ENCODE measurements around the gene GAB2.

Gene GAB2

DNA sequence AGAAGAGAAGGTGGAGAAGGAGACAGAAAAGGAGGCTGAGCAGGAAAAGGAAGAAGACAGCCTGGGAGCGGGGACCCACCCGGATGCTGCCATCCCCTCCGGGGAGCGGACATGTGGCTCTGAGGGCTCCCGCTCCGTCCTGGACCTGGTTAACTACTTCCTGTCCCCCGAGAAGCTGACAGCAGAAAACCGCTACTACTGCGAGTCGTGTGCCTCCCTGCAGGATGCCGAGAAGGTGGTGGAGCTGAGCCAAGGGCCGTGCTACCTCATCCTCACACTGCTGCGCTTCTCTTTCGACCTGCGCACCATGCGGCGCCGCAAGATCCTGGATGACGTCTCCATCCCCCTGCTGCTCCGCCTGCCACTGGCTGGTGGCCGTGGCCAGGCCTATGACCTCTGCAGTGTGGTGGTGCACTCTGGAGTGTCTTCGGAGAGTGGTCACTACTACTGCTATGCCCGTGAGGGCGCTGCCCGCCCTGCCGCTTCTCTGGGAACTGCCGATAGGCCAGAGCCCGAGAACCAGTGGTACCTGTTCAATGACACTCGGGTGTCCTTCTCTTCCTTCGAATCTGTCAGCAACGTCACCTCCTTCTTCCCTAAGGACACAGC lies 207.5 kb downstream of the GAB2 start:
- no peaks in the 10 kb centered on the region for H3K9me3 ChIP-seq (ENCODE audit: control insufficient read depth, insufficient read depth, low read depth, low read length)
- no peak overlapping the region for H3K4me3 ChIP-seq (ENCODE audit: low read depth, low read length)
- no peak overlapping the region for H3K27ac ChIP-seq (ENCODE audit: extremely low read depth, low read depth, low read length)
- CTCF ChIA-PET = no interaction called here
- no peaks in the 10 kb centered on the region for H3K4me1 ChIP-seq (ENCODE audit: control insufficient read depth, insufficient read depth, low read length)
- H3K36me3 ChIP-seq (ENCODE audit: control insufficient read depth in 2 of 2, insufficient read depth in 1 of 2, low read length in 2 of 2) = peaks cover 0 to 70% of the 10 kb centered on the region in 2 experiments; a peak in 2 of 3 replicates
- POLR2A ChIA-PET = no interaction called here
- TF ChIP-seq ZNF639 (tag by site-specific recombination; IDR thresholded peaks at IDR 0.05) = no peak
- TF ChIP-seq ZNF791 (tag by site-specific recombination; IDR thresholded peaks at IDR 0.05) = no peak
- TF ChIP-seq FEZF1 (tag by site-specific recombination; IDR thresholded peaks at IDR 0.05) = no peak
- TF ChIP-seq ZNF473 (tag by site-specific recombination; IDR thresholded peaks at IDR 0.05) = no peak
- no peak for TF ChIP-seq CTCF (tag by site-specific recombination; IDR thresholded peaks at IDR 0.05)
- TF ChIP-seq, protein P1, sequence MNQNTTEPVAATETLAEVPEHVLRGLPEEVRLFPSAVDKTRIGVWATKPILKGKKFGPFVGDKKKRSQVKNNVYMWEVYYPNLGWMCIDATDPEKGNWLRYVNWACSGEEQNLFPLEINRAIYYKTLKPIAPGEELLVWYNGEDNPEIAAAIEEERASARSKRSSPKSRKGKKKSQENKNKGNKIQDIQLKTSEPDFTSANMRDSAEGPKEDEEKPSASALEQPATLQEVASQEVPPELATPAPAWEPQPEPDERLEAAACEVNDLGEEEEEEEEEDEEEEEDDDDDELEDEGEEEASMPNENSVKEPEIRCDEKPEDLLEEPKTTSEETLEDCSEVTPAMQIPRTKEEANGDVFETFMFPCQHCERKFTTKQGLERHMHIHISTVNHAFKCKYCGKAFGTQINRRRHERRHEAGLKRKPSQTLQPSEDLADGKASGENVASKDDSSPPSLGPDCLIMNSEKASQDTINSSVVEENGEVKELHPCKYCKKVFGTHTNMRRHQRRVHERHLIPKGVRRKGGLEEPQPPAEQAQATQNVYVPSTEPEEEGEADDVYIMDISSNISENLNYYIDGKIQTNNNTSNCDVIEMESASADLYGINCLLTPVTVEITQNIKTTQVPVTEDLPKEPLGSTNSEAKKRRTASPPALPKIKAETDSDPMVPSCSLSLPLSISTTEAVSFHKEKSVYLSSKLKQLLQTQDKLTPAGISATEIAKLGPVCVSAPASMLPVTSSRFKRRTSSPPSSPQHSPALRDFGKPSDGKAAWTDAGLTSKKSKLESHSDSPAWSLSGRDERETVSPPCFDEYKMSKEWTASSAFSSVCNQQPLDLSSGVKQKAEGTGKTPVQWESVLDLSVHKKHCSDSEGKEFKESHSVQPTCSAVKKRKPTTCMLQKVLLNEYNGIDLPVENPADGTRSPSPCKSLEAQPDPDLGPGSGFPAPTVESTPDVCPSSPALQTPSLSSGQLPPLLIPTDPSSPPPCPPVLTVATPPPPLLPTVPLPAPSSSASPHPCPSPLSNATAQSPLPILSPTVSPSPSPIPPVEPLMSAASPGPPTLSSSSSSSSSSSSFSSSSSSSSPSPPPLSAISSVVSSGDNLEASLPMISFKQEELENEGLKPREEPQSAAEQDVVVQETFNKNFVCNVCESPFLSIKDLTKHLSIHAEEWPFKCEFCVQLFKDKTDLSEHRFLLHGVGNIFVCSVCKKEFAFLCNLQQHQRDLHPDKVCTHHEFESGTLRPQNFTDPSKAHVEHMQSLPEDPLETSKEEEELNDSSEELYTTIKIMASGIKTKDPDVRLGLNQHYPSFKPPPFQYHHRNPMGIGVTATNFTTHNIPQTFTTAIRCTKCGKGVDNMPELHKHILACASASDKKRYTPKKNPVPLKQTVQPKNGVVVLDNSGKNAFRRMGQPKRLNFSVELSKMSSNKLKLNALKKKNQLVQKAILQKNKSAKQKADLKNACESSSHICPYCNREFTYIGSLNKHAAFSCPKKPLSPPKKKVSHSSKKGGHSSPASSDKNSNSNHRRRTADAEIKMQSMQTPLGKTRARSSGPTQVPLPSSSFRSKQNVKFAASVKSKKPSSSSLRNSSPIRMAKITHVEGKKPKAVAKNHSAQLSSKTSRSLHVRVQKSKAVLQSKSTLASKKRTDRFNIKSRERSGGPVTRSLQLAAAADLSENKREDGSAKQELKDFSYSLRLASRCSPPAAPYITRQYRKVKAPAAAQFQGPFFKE (tag by site-specific recombination; IDR thresholded peaks at IDR 0.05; ENCODE audit: borderline replicate concordance) = no peak
- TF ChIP-seq, protein P2, sequence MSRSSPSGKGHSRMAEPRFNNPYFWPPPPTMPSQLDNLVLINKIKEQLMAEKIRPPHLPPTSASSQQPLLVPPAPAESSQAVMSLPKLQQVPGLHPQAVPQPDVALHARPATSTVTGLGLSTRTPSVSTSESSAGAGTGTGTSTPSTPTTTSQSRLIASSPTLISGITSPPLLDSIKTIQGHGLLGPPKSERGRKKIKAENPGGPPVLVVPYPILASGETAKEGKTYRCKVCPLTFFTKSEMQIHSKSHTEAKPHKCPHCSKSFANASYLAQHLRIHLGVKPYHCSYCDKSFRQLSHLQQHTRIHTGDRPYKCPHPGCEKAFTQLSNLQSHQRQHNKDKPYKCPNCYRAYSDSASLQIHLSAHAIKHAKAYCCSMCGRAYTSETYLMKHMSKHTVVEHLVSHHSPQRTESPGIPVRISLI (tag by site-specific recombination; IDR thresholded peaks at IDR 0.05) = no peak
- TF ChIP-seq ZNF354C (tag by site-specific recombination; IDR thresholded peaks at IDR 0.05; ENCODE audit: borderline replicate concordance, low read depth) = no peak
- no peak for TF ChIP-seq ZNF561 (tag by site-specific recombination; IDR thresholded peaks at IDR 0.05; ENCODE audit: borderline replicate concordance)
- no peak for TF ChIP-seq ZNF768 (tag by site-specific recombination; IDR thresholded peaks at IDR 0.05)
- no peak for TF ChIP-seq BCL11A (tag by site-specific recombination; IDR thresholded peaks at IDR 0.05; ENCODE audit: low read depth)
- no peak for TF ChIP-seq KLF1 (tag by site-specific recombination; IDR thresholded peaks at IDR 0.05)
- no peak for TF ChIP-seq OSR2 (tag by site-specific recombination; IDR thresholded peaks at IDR 0.05)
- no peak for TF ChIP-seq ZNF623 (tag by site-specific recombination; IDR thresholded peaks at IDR 0.05)
- TF ChIP-seq ZNF211 (tag by site-specific recombination; IDR thresholded peaks at IDR 0.05; ENCODE audit: low read depth) = no peak
- TF ChIP-seq, protein P3, sequence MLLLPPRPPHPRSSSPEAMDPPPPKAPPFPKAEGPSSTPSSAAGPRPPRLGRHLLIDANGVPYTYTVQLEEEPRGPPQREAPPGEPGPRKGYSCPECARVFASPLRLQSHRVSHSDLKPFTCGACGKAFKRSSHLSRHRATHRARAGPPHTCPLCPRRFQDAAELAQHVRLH (tag by site-specific recombination; IDR thresholded peaks at IDR 0.05) = no peak
- no peak for TF ChIP-seq GFI1B (tag by site-specific recombination; IDR thresholded peaks at IDR 0.05)
- TF ChIP-seq ZNF169 (tag by site-specific recombination; IDR thresholded peaks at IDR 0.05) = no peak
- TF ChIP-seq ZNF514 (tag by site-specific recombination; IDR thresholded peaks at IDR 0.05) = no peak
